ENCODE measurements around the gene SAMM50.

The SAMM50 gene

GRCh38 chr22:43955040-43955882 lies at the start of gene SAMM50:
Gene SAMM50 (plus strand): TSS chr22:43955442. CDS start chr22:43955578, 136 bp downstream.
- peak; percentile 83 for DNase-seq (ENCODE audit: low read depth)

- DNase-seq (ENCODE audit: low read depth), result no peak
Observed at GRCh38 chr22:43905681-43906080, 49.6 kb upstream of the SAMM50 start.

GRCh38 chr22:43909708-43910107 lies 45.5 kb upstream of the SAMM50 start:
- no peak for DNase-seq (ENCODE audit: low read depth)

- DNase-seq (ENCODE audit: low read depth), result no peak
Observed at GRCh38 chr22:43910178-43910695, 45.0 kb upstream of the SAMM50 start.

- DNase-seq (ENCODE audit: low read depth), result no peak
Observed at GRCh38 chr22:43911351-43911750, 43.9 kb upstream of the SAMM50 start.

GRCh38 chr22:43917521-43917920 lies 37.7 kb upstream of the SAMM50 start:
- no peak for DNase-seq (ENCODE audit: low read depth)

GRCh38 chr22:43919106-43919973 lies 35.9 kb upstream of the SAMM50 start:
- DNase-seq (ENCODE audit: low read depth), result no peak

GRCh38 chr22:43921370-43921769 lies 33.9 kb upstream of the SAMM50 start:
- no peak for DNase-seq (ENCODE audit: low read depth)

- no peak for DNase-seq (ENCODE audit: low read depth)
Observed at GRCh38 chr22:43922123-43922522, 33.1 kb upstream of the SAMM50 start.

- no peak for DNase-seq (ENCODE audit: low read depth)
Observed at GRCh38 chr22:43923191-43923590, 32.1 kb upstream of the SAMM50 start.

GRCh38 chr22:43923631-43924464 lies 31.4 kb upstream of the SAMM50 start, which contains the start of gene PNPLA3:
Gene PNPLA3 (plus strand): TSS chr22:43923805. CDS start chr22:43923912, 107 bp downstream.
- DNase-seq (ENCODE audit: low read depth), result peak; percentile 58

- no peak for DNase-seq (ENCODE audit: low read depth)
Observed at GRCh38 chr22:43924877-43925276, 30.4 kb upstream of the SAMM50 start.

GRCh38 chr22:43925433-43926348 lies 29.6 kb upstream of the SAMM50 start:
- no peak for DNase-seq (ENCODE audit: low read depth)

GRCh38 chr22:43926349-43926710 lies 28.9 kb upstream of the SAMM50 start:
- no peak for DNase-seq (ENCODE audit: low read depth)

- DNase-seq (ENCODE audit: low read depth), result no peak
Observed at GRCh38 chr22:43928468-43928867, 26.8 kb upstream of the SAMM50 start.

GRCh38 chr22:43928908-43929307 lies 26.3 kb upstream of the SAMM50 start:
- no peak for DNase-seq (ENCODE audit: low read depth)

- no peak for DNase-seq (ENCODE audit: low read depth)
Observed at GRCh38 chr22:43931771-43932170, 23.5 kb upstream of the SAMM50 start.

- no peak for DNase-seq (ENCODE audit: low read depth)
Observed at GRCh38 chr22:43941449-43941848, 13.8 kb upstream of the SAMM50 start.

GRCh38 chr22:43944670-43945430 lies 10.4 kb upstream of the SAMM50 start:
- DNase-seq (ENCODE audit: low read depth), result no peak
